Upper lobe of left lung (tissue), 4 donors: ENCODE measurements around the gene UBAP1L.

Experiments used
- POLR2A ChIP-seq, 4 donors: fragments of 450-650 bp; IDR thresholded peaks; one replicate each; pipeline ENCODE4 v1.5.1; 2016 to 2017; ENCODE audit warnings: antibody characterized with exemption in 4 of 4, mild to moderate bottlenecking in 2 of 4
- TF ChIP-seq, protein P1 (sequence below), 6 experiments: fragments of 450-650 bp in 4 of 6; fragments of 200-600 bp in 2 of 6; sonication (generic) in 2 of 6; IDR thresholded peaks; one replicate each; pipeline ENCODE4 v1.5.1; 2016 to 2019; ENCODE audit warnings: antibody characterized with exemption in 6 of 6

DNA sequence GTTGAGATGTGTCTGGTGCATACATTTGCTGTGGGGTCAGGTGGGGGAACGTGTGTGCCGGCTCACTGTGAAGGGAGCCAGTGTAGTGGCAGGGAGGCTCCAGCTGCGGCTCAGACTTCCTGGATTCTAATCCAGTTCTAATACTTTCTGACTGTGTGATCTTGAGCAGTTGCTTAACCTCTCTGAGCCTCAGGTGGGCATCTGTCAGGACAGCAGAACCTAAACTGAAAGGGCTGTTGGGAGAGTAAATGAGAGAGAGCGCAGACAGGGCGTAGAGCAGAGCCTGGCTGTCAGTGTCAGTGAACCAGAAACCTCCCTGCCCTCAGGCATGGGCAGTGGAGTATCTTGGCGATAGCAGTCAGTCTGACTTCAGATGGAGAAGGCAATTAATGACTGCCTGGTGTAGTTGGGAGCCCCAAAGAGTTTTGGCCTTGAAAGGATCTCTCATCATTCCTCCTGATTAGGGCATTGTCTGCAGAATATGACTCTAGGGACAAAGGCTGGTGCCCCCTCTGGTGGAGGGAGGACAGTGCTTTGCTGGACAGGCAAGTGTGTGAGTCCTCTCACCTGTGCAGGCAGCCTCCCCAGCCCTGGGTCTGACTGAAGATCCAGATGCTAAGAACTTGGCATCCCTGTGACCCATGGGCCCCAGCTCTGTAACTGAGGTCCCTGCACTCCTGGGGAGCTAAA is 28.9 kb downstream of the UBAP1L start:
- TF ChIP-seq, protein P1, sequence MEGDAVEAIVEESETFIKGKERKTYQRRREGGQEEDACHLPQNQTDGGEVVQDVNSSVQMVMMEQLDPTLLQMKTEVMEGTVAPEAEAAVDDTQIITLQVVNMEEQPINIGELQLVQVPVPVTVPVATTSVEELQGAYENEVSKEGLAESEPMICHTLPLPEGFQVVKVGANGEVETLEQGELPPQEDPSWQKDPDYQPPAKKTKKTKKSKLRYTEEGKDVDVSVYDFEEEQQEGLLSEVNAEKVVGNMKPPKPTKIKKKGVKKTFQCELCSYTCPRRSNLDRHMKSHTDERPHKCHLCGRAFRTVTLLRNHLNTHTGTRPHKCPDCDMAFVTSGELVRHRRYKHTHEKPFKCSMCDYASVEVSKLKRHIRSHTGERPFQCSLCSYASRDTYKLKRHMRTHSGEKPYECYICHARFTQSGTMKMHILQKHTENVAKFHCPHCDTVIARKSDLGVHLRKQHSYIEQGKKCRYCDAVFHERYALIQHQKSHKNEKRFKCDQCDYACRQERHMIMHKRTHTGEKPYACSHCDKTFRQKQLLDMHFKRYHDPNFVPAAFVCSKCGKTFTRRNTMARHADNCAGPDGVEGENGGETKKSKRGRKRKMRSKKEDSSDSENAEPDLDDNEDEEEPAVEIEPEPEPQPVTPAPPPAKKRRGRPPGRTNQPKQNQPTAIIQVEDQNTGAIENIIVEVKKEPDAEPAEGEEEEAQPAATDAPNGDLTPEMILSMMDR (IDR thresholded peaks at IDR 0.05) = peak in 3 of 6 experiments; percentile 11 to 24 (median 15)
- TF ChIP-seq POLR2A (IDR thresholded peaks at IDR 0.05) = no peak
